HG03025 (cell line): ENCODE data around the gene RASGRF2.

ENCODE experiments used
- ATAC-seq: cut with Tn5 transposase; IDR thresholded peaks from one replicate; pipeline ENCODE4 v1.9.1; 2021; ENCODE audit warnings: mild to moderate bottlenecking, moderate library complexity; ENCODE audit not compliant: unreplicated experiment, low FRiP score

The RASGRF2 gene

GRCh38 chr5:80941496-80941895 lies 18.7 kb upstream of the RASGRF2 start:
- no peak for ATAC-seq

DNA sequence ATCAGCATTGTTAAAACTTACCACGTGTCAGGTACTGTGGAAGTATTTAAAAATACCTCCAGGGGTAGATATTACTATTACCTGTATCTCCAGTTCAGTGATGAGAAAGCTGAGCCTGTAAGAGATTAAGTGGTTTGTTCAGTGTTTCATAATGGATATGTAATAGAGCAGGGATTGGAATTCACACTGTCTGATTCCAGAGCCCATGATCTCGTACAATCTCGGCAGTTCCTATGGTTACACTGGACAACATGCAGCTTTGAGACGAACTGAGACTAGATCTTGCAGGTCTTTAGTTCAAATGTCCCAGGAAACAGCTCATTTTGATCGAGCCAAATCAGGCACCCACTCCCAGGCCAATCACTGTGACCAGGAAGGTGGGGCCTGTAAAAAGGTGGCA lies 8.8 kb upstream of the RASGRF2 start:
- ATAC-seq = no peak

DNA sequence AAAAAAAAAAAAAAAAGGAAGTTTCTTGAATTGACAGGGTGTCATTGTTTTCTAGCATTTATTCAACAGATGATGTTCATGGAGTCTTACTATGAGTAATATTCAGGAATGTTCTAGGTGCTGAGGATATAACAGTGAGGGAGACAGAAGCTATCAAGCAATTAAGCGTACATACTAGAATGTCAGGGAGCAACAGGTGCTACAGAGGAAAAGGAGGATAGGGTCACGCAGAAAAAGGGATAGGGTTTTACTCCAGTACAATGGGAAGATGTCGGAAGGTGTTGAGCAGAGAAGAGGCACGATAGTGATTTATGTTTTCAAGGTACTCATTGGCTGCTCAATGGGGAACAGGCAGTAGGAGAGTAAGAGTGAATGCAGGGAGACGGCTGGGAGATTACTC lies 6.6 kb upstream of the RASGRF2 start:
- ATAC-seq = no peak

DNA sequence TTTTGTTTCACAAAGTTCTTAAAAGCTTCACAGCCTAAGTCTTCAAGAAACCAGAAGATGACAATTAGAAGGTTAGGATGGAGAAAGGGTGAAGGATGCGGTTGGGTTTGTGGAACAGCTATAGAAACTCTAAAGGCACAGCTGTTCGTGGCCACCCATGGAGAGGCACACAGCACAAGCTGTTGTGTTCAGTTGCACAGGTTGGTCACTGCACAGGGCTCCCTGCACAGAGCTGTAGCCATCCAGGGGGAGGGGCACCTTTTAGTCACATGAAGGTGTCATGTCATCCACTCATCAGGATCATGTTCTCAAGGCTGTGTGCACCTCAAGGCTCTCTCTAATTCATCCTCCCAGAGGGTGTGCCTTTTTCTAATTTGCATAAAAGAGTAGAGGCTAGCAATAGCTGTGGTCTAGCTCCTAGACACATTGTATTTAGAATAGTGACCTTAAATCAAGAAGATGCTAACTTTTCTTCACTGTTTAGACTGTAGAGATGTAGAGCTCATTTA lies 5.0 kb upstream of the RASGRF2 start:
- ATAC-seq = no peak

GRCh38 chr5:80956272-80956671 lies 3.9 kb upstream of the RASGRF2 start:
- ATAC-seq = no peak

GRCh38 chr5:80957031-80957761 lies 3.0 kb upstream of the RASGRF2 start:
- no peak for ATAC-seq

GRCh38 chr5:80958616-80959015 lies 1.5 kb upstream of the RASGRF2 start:
- no peak for ATAC-seq

- no peak for ATAC-seq
Measured at GRCh38 chr5:80959138-80959537, 1.0 kb upstream of the RASGRF2 start.

- no peak for ATAC-seq
Measured at GRCh38 chr5:80960531-80961375, 590 bp downstream of the RASGRF2 start.

- ATAC-seq = no peak
Measured at GRCh38 chr5:80961376-80962281, 1.5 kb downstream of the RASGRF2 start.

DNA sequence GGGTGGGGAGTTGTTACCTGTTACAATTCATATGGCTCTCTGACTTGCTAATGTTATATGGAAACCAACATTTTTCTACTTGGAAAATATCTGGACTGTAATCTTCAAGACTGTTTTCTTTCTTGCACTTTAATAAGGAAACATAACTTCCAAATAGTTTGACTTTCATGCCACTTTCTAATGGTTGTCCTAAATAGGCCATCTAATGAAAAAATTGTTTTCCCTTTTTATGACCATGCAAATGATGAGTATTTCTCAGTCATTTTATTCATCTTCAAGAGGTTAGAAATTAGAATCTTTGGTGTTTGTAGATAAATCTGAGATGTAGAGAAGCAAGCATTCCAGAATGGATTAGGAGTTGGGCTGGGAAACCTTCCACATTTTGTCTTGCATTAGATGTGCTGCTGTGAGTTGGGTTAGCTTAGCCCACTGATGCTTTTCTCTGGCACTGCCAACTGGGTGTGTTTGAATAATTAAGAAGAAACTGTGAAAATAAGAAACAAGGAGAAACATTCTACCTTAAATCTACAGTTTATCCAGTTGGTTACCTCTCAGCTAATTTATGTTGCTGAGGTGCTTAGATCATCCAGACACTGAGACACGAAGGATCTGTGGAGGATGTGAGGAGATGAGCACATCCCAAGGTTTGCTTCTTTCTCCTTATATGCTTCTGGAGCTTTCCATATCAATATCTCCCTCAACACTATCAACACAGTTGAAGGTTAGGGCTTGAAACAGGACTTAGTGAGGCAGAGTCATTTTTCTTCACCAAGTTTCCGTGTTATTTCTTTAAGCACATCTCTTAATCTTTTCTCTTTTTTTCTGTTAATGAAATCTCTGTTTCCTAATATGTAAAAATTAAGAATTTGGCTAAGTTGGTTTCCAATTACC lies 2.7 kb downstream of the RASGRF2 start:
- ATAC-seq = no peak

DNA sequence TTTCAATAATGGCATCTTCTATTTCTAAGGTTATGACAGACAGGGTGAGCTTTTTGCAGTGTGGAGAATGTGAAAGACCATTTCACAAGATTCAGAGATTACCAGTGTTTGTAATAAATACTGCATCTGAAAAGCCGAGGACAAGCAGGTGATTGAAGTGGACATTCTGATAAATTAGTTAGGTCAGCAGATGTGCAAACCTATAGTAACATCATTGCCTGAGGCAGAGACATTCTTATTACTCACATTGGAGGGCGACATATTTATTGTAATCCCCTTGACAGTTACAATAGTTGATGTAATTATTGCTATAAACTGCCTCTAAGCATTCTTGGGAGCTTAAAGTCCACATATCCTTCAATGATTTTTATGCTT lies 3.3 kb downstream of the RASGRF2 start:
- no peak for ATAC-seq

- ATAC-seq = no peak
Measured at GRCh38 chr5:80963966-80964481, 3.9 kb downstream of the RASGRF2 start.

GRCh38 chr5:80964491-80964890 lies 4.3 kb downstream of the RASGRF2 start:
- ATAC-seq = no peak

GRCh38 chr5:80964919-80965318 lies 4.8 kb downstream of the RASGRF2 start:
- no peak for ATAC-seq

DNA sequence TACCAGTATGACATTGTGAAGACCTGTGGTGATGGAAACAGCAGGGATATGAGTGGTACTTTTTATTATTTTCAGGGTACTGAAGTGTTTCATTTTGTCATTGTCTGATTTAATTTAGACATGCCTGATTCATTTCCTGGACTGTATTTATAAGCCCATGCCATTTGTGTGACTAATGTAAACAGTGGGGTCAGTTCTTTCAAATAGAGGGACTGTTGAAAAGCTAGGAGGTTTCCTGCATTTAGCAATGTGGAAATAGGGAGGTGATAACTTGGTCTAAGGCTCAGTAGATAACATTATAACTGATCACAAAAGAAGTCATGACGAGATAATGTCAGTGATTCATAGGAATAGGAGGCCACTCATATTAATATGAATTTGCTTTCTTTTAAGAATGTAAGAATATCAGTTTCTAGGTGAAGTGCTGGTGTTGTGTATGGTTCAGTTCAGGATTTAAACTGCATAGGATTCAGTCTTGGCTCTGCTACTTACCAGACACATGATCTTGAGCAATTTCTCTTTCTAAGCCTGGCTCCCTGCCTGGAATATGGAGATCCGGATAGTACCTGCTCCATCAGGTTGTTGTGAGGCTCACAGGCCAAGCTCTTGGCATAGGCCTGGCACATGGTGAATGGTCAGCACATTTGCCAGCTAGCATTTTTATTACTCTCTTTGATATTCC lies 7.5 kb downstream of the RASGRF2 start:
- no peak for ATAC-seq

DNA sequence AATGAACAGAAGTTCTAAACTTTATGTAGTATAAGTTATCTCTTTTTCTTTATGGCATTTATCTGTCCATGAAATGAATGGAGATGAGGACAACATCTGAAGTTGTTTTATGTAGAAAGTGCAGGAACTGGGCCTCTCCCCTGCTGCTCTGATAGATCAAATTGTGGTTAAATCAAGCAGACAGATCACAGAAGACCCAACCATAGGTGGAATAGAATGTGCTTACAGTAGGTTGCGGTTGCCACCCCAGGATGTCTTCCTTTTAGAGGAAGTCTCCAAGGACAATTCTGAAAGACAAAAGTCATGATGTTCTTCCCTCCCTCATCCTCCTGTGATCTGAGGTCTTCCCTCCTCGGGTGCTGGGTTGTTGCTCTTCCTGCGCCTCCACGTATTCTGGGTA lies 12.9 kb downstream of the RASGRF2 start:
- no peak for ATAC-seq

GRCh38 chr5:80975065-80975464 lies 14.9 kb downstream of the RASGRF2 start:
- no peak for ATAC-seq

DNA sequence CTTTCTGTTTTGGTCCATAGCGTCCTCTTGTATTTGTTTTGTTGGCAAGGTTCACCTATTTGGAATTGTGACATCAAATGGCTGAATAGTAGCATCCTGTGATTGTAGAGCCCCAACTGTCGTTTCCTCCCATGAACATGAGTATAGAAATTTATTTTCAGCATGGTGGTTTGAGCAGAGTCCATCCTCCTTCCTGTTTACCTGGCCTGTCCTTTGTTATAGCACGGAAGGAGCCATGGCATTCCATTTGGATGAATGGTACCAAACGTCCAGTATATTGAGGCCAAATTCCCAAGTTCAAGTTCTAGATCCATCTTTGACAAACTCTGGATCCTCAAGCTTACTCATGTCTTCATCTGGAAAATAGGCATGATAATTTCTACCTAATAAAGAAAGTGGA lies 16.8 kb downstream of the RASGRF2 start:
- ATAC-seq = no peak
